WTC11 (cell line): Measurements from ENCODE around the gene KNSTRN. TPM values are rescaled to one million over a fixed set of nuclear protein-coding genes. Genes with fewer than 3 reads are reported as not detected.

ENCODE experiments used
- ATF1 ChIP-seq: sonication (generic); formaldehyde crosslinking; IDR thresholded peaks from 2 replicates; pipeline ENCODE4 v1.8.1; 2023; ENCODE audit warnings: mild to moderate bottlenecking, moderate library complexity, missing genetic modification reagents
- ATF6 ChIP-seq: sonication (generic); formaldehyde crosslinking; IDR thresholded peaks from 2 replicates; pipeline ENCODE4 v1.8.1; 2023; ENCODE audit warnings: mild to moderate bottlenecking, missing genetic modification reagents
- CTCF ChIP-seq: fragments of 200-600 bp; IDR thresholded peaks from 2 replicates; pipeline ENCODE4 v1.8.0; 2022; ENCODE audit warnings: antibody characterized with exemption
- E2F5 ChIP-seq: sonication (generic); formaldehyde crosslinking; IDR thresholded peaks from 2 replicates; pipeline ENCODE4 v1.8.1; 2022; ENCODE audit warnings: mild to moderate bottlenecking, moderate library complexity, missing genetic modification reagents
- EMX1 ChIP-seq: fragments of 250-450 bp; sonication (Bioruptor Pico); IDR thresholded peaks from 2 replicates; pipeline ENCODE4 v1.8.0; 2021; ENCODE audit warnings: mild to moderate bottlenecking
- FOXP1 ChIP-seq: sonication (generic); formaldehyde crosslinking; IDR thresholded peaks from 2 replicates; pipeline ENCODE4 v1.8.0; 2022; ENCODE audit warnings: missing genetic modification reagents, mild to moderate bottlenecking, moderate library complexity, borderline replicate concordance
- GABPB1 ChIP-seq: sonication (generic); formaldehyde crosslinking; IDR thresholded peaks from 2 replicates; pipeline ENCODE4 v1.8.1; 2023; ENCODE audit warnings: mild to moderate bottlenecking, missing genetic modification reagents
- GRHL2 ChIP-seq: fragments of 250-450 bp; sonication (Bioruptor Pico); IDR thresholded peaks from 2 replicates; pipeline ENCODE4 v1.8.0; 2022; ENCODE audit warnings: mild to moderate bottlenecking, moderate library complexity; ENCODE audit not compliant: insufficient replicate concordance, severe bottlenecking
- HMGA2 ChIP-seq: fragments of 250-450 bp; sonication (Bioruptor Pico); IDR thresholded peaks from 2 replicates; pipeline ENCODE4 v1.4.0; 2021; ENCODE audit warnings: mild to moderate bottlenecking, moderate library complexity
- IRF2 ChIP-seq: sonication (generic); formaldehyde crosslinking; IDR thresholded peaks from 2 replicates; pipeline ENCODE4 v1.8.0; 2022; ENCODE audit warnings: low read depth, missing genetic modification reagents, borderline replicate concordance
- JUN ChIP-seq: sonication (generic); formaldehyde crosslinking; IDR thresholded peaks from 2 replicates; pipeline ENCODE4 v1.8.0; 2023; ENCODE audit warnings: mild to moderate bottlenecking, missing genetic modification reagents
- KAT7 ChIP-seq: sonication (generic); formaldehyde crosslinking; IDR thresholded peaks from 2 replicates; pipeline ENCODE4 v1.8.1; 2023; ENCODE audit warnings: missing genetic modification reagents, mild to moderate bottlenecking, borderline replicate concordance
- NFATC4 ChIP-seq: fragments of 250-450 bp; sonication (Bioruptor Pico); IDR thresholded peaks from 2 replicates; pipeline ENCODE4 v1.9.0; 2021; ENCODE audit warnings: mild to moderate bottlenecking
- NFYB ChIP-seq: sonication (generic); formaldehyde crosslinking; conservative IDR thresholded peaks from 2 replicates; pipeline ENCODE4 v1.8.0; 2022; ENCODE audit warnings: low read depth, missing genetic modification reagents
- NR2C2 ChIP-seq: sonication (generic); formaldehyde crosslinking; IDR thresholded peaks from 2 replicates; pipeline ENCODE4 v1.8.0; 2022; ENCODE audit warnings: mild to moderate bottlenecking, missing genetic modification reagents
- RELA ChIP-seq: sonication (generic); formaldehyde crosslinking; IDR thresholded peaks from 2 replicates; pipeline ENCODE4 v1.8.1; 2022; ENCODE audit warnings: missing genetic modification reagents, mild to moderate bottlenecking, borderline replicate concordance
- SMAD3 ChIP-seq: sonication (generic); formaldehyde crosslinking; IDR thresholded peaks from 2 replicates; pipeline ENCODE4 v1.8.0; 2022; ENCODE audit warnings: missing genetic modification reagents, mild to moderate bottlenecking, borderline replicate concordance
- SMAD4 ChIP-seq: sonication (generic); formaldehyde crosslinking; IDR thresholded peaks from 2 replicates; pipeline ENCODE4 v1.8.0; 2022; ENCODE audit warnings: mild to moderate bottlenecking, missing genetic modification reagents
- SP1 ChIP-seq: sonication (generic); formaldehyde crosslinking; conservative IDR thresholded peaks from 2 replicates; pipeline ENCODE4 v1.8.1; 2022; ENCODE audit warnings: missing genetic modification reagents
- TP53 ChIP-seq: sonication (generic); formaldehyde crosslinking; IDR thresholded peaks from 2 replicates; pipeline ENCODE4 v1.8.1; 2023; ENCODE audit warnings: mild to moderate bottlenecking, missing genetic modification reagents
- ZMAT4 ChIP-seq: fragments of 250-450 bp; sonication (Bioruptor Pico); IDR thresholded peaks from 2 replicates; pipeline ENCODE4 v1.9.0; 2021; ENCODE audit warnings: mild to moderate bottlenecking
- ZNF263 ChIP-seq: sonication (generic); formaldehyde crosslinking; IDR thresholded peaks from 2 replicates; pipeline ENCODE4 v1.8.1; 2022; ENCODE audit warnings: low read depth, mild to moderate bottlenecking, moderate library complexity, missing genetic modification reagents
- ZNF317 ChIP-seq: sonication (generic); formaldehyde crosslinking; IDR thresholded peaks from 2 replicates; pipeline ENCODE4 v1.8.1; 2023; ENCODE audit warnings: low read depth, mild to moderate bottlenecking, moderate library complexity, missing genetic modification reagents, borderline replicate concordance
- ZNF423 ChIP-seq: fragments of 250-450 bp; sonication (Bioruptor Pico); IDR thresholded peaks from 2 replicates; pipeline ENCODE4 v2.1.2; 2022; ENCODE audit warnings: mild to moderate bottlenecking, moderate library complexity
- ZNF532 ChIP-seq: fragments of 250-450 bp; sonication (Bioruptor Pico); IDR thresholded peaks from 2 replicates; pipeline ENCODE4 v1.9.0; 2021; ENCODE audit warnings: mild to moderate bottlenecking, borderline replicate concordance
- ZSCAN18 ChIP-seq: fragments of 250-450 bp; sonication (Bioruptor Pico); IDR thresholded peaks from 2 replicates; pipeline ENCODE4 v2.1.2; 2022; ENCODE audit warnings: mild to moderate bottlenecking, moderate library complexity
- total RNA-seq: library from RNA; stranded (reverse); gene quantifications from 3 replicates; pipeline ENCODE4 v1.2.3, GENCODE V29; 2021

KNSTRN gene
- total RNA-seq, 1 experiment from 2014 or later = 73.4 TPM

- TF ChIP-seq ZNF423 (peak; percentile 41; the same call in 1 of the 2 replicates), TP53 (CRISPR knock-in tag) (no peak), SMAD3 (CRISPR knock-in tag) (0 out of 2 replicates have a peak, but pooled peaks have one; percentile 53), NFATC4 (no peak), GABPB1 (CRISPR knock-in tag) (no peak), ATF1 (CRISPR knock-in tag) (no peak), ZSCAN18 (CRISPR knock-in tag) (no peak), HMGA2 (CRISPR knock-in tag) (no peak), SMAD4 (CRISPR knock-in tag) (no peak), E2F5 (CRISPR knock-in tag) (no peak; the same call in 1 of the 2 replicates), KAT7 (CRISPR knock-in tag) (0 out of 2 replicates have a peak, but pooled peaks have one; percentile 22), FOXP1 (CRISPR knock-in tag) (0 out of 2 replicates have a peak, but pooled peaks have one; percentile 7), ATF6 (CRISPR knock-in tag) (no peak), ZMAT4 (CRISPR knock-in tag) (no peak), EMX1 (CRISPR knock-in tag) (no peak; the same call in 1 of the 2 replicates), SP1 (0 out of 2 replicates have a peak, but pooled peaks have one; percentile 39), NR2C2 (no peak), NFYB (no peak), CTCF (no peak), IRF2 (CRISPR knock-in tag) (no peak), ZNF263 (CRISPR knock-in tag) (0 out of 2 replicates have a peak, but pooled peaks have one; percentile 7), GRHL2 (CRISPR knock-in tag) (no peak), ZNF317 (CRISPR knock-in tag) (no peak), JUN (CRISPR knock-in tag) (no peak), RELA (CRISPR knock-in tag) (no peak), ZNF532 (CRISPR knock-in tag) (no peak)
These were observed 53.8 kb downstream of the KNSTRN start (continued) for GRCh38 chr15:40436116-40436891.
